Activated CD8-positive, alpha-beta T cell treated with anti-CD3 and anti-CD28 coated beads for 36 hours (primary cell): Measurements from ENCODE around the gene EIF2S2. TPM values are rescaled to one million over a fixed set of nuclear protein-coding genes. Genes with fewer than 3 reads are reported as not detected.
A peak's percentile ranks its signal among the peaks of the same experiment; 100 is the strongest.

Experiments
- ATAC-seq: fragments of 200-7000 bp; cut with Tn5 transposase; one replicate; pipeline ENCODE4 v1.10.0; 2021; ENCODE audit warnings: mild to moderate bottlenecking, moderate library complexity
- CTCF ChIA-PET: fragments of 350-600 bp; sonication (Branson Sonifier 250); formaldehyde crosslinking; loops from one replicate; lab custom pipeline; 2021; ENCODE audit warnings: antibody characterized with exemption; lab: Charles Lee
- POLR2A ChIA-PET: fragments of 350-600 bp; sonication (Branson Sonifier 250); formaldehyde crosslinking; loops from one replicate; lab custom pipeline; 2021; ENCODE audit warnings: antibody characterized with exemption; lab: Charles Lee
- DNase-seq: peaks from one replicate; pipeline ENCODE4 v3.0.0-alpha.2; 2020
- H3K27ac Mint-ChIP-seq: one replicate; pipeline ENCODE4 v1.8.0; 2021; ENCODE audit warnings: mild to moderate bottlenecking, mixed read lengths
- H3K27me3 Mint-ChIP-seq: one replicate; pipeline ENCODE4 v1.8.0; 2021; ENCODE audit warnings: mixed read lengths
- H3K36me3 Mint-ChIP-seq: one replicate; pipeline ENCODE4 v1.8.0; 2021; ENCODE audit warnings: low read depth, mixed read lengths
- H3K4me1 Mint-ChIP-seq: one replicate; pipeline ENCODE4 v1.8.0; 2021; ENCODE audit warnings: low read depth, mixed read lengths
- H3K4me3 Mint-ChIP-seq: one replicate; pipeline ENCODE4 v1.8.0; 2021; ENCODE audit warnings: mild to moderate bottlenecking, moderate library complexity, mixed read lengths
- H3K9me3 Mint-ChIP-seq: one replicate; pipeline ENCODE4 v1.8.0; 2021; ENCODE audit warnings: mixed read lengths
- CTCF ChIP-seq: fragments of 200-600 bp; IDR thresholded peaks from one replicate; pipeline ENCODE4 v1.8.0; 2022; ENCODE audit warnings: antibody characterized with exemption, mild to moderate bottlenecking
- intact Hi-C: fragments of 100-400 bp; cut with micrococcal nuclease; formaldehyde crosslinking; loops from one replicate; pipeline ENCODE4 v1.10.0; 2022
- total RNA-seq, 2 experiments: library from RNA; stranded (reverse); gene quantifications; one replicate each; pipeline ENCODE4 v1.2.3, GENCODE V29; 2021

The EIF2S2 gene
- total RNA-seq, 2 experiments from 2014 or later = 161 to 164 TPM

- no peaks in the 10 kb centered on the region for H3K36me3 Mint-ChIP-seq
- DNase-seq (no peak), ATAC-seq (no peak)
- H3K4me1 Mint-ChIP-seq = peaks cover 37% of the 10 kb centered on the region
- ChIA-PET POLR2A (no interaction called here), CTCF (interaction anchor here (0.7 to 1.1 kb wide), 3 partner anchors 9 to 339 kb away, joined by 3 read pairs; no protein-coding TSS in a partner anchor)
- H3K27me3 Mint-ChIP-seq = no peaks in the 10 kb centered on the region
- no peaks in the 10 kb centered on the region for H3K9me3 Mint-ChIP-seq
- no peak overlapping the region for H3K4me3 Mint-ChIP-seq
- no peak overlapping the region for H3K27ac Mint-ChIP-seq
- intact Hi-C loops = loop anchor here (5.0 kb wide), 1 partner anchor 140 kb away; no protein-coding TSS in a partner anchor
- TF ChIP-seq CTCF = no peak
These were observed 40.0 kb downstream of the EIF2S2 start for GRCh38 chr20:34072076-34072475.

GRCh38 chr20:34070859-34071258 is 41.2 kb downstream of the EIF2S2 start:
- no peak for DNase-seq
- POLR2A ChIA-PET = no interaction called here
- H3K9me3 Mint-ChIP-seq = no peaks in the 10 kb centered on the region
- TF ChIP-seq CTCF = no peak
- no peaks in the 10 kb centered on the region for H3K27me3 Mint-ChIP-seq
- peaks cover 38% of the 10 kb centered on the region for H3K4me1 Mint-ChIP-seq
- H3K4me3 Mint-ChIP-seq = no peak overlapping the region
- intact Hi-C loops = loop anchor here (5.0 kb wide), 1 partner anchor 139 kb away; no protein-coding TSS in a partner anchor
- CTCF ChIA-PET = interaction anchor here (0.8 to 3.9 kb wide), 7 partner anchors 10 to 155 kb away, joined by 3 to 45 read pairs (median 7); no protein-coding TSS in a partner anchor
- H3K27ac Mint-ChIP-seq = peak overlapping the region; percentile 8
- no peak for ATAC-seq
- no peaks in the 10 kb centered on the region for H3K36me3 Mint-ChIP-seq

GRCh38 chr20:34070079-34070439 is 42.0 kb downstream of the EIF2S2 start:
- TF ChIP-seq CTCF = peak; percentile 34
- no peak overlapping the region for H3K27ac Mint-ChIP-seq
- H3K36me3 Mint-ChIP-seq = peaks cover 2% of the 10 kb centered on the region
- CTCF ChIA-PET = interaction anchor here (0.8 to 3.9 kb wide), 23 partner anchors 9 to 278 kb away, joined by 3 to 45 read pairs (median 5); partner anchors contain the start of gene EIF2S2
- H3K4me3 Mint-ChIP-seq = no peak overlapping the region
- POLR2A ChIA-PET = interaction anchor here (0.8 kb wide), 1 partner anchor 136 kb away, joined by 3 read pairs; no protein-coding TSS in a partner anchor
- ATAC-seq (no peak), DNase-seq (no peak)
- no peaks in the 10 kb centered on the region for H3K27me3 Mint-ChIP-seq
- H3K9me3 Mint-ChIP-seq = no peaks in the 10 kb centered on the region
- intact Hi-C loops = loop anchor here (5.0 kb wide), 1 partner anchor 138 kb away; no protein-coding TSS in a partner anchor
- H3K4me1 Mint-ChIP-seq = peaks cover 42% of the 10 kb centered on the region

GRCh38 chr20:34069341-34070078 is 42.5 kb downstream of the EIF2S2 start:
- Mint-ChIP-seq H3K36me3 (peaks cover 2% of the 10 kb centered on the region), H3K4me1 (peaks cover 42% of the 10 kb centered on the region), H3K9me3 (no peaks in the 10 kb centered on the region), H3K4me3 (no peak overlapping the region), H3K27ac (peak overlapping the region; percentile 27), H3K27me3 (no peaks in the 10 kb centered on the region)
- CTCF ChIA-PET = interaction anchor here (0.7 to 3.9 kb wide), 30 partner anchors 8 to 277 kb away, joined by 3 to 45 read pairs (median 4); partner anchors contain the start of gene EIF2S2
- POLR2A ChIA-PET = interaction anchor here (0.8 kb wide), 1 partner anchor 136 kb away, joined by 3 read pairs; no protein-coding TSS in a partner anchor
- TF ChIP-seq CTCF = peak; percentile 82
- DNase-seq (peak; percentile 63), ATAC-seq (peak; percentile 81)
- intact Hi-C loops = loop anchor here (5.0 to 10.0 kb wide), 2 partner anchors 137 to 215 kb away; no protein-coding TSS in a partner anchor
